CD4-positive, alpha-beta T cell treated with Interleukin-15 for 1 hour (primary cell): Measurements from ENCODE around the gene THSD7A.
"Not testable (repeated sequence)": the region's sequence is repeated elsewhere in the genome, so short reads cannot be mapped to it uniquely, and the experiment has no call there.

Experiments used
- DNase-seq: peaks from one replicate; pipeline ENCODE4 v3.0.0-alpha.2; 2020

Gene THSD7A

DNA sequence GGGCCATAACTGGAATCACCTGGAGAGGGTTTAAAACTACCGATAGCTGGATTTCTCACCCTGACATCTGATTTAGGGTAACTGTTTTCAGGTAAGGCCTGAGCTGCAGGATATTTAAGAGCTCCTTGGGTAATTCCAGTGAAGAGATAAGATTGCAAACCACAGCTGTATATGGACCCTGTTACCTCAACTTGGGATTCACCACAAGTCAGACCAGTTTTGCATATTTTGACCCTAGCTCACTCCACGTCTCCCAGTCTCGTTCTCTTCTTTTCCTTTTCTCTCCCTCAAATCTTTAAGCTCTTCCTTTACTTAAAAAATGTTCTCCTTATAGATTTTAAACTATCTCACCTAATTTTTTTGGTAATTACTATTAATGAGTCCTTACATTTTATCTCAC is 264.4 kb downstream of the THSD7A start:
- DNase-seq = no peak

DNA sequence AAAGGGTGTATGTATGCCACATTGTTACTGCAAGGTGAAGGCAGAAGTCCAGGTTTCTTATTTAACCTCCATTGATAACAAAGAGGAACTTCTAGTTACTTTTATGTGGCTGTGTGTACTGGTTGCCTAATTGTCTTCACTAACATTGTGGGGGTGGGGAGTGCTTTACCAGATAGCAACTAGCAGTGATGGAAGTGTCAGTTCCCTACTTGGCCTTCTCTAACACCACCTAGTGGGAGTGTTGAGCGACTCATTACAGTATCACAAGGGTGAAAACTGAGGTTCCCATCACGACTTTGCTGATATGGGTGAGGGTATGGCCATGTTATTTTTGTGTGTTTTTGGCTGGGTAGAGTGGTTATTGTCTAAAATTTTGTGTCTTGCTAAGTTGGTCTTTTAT is 274.4 kb downstream of the THSD7A start:
- no peak for DNase-seq

DNA sequence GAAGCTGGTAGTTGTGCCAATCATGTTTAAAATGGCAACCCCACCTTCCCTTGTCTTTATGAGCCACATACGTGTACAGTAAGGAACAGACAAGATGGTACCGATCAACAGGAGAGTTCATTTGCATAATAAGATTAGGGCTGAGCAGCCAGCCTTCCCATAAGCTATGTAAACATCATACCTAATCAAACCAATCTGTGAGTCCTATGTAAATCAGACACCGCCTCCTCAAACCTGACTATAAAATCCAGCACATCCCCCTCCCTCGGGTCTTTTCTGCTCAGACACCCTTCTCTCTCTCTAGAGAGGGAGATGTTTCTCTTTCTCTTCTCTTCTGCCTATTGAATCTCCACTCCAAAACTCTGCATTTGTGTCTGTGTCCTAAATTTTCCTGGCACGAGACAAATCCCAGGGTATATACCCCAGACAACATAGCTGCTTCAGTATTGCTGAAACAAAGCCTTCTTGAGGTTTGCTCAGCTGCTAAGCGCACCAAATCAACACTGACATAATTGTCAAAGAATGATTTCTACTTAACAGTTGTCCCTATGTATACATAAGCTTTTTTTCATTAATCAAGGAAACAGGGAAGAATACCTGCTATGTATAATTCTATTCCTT is 279.2 kb downstream of the THSD7A start:
- DNase-seq = no peak

DNA sequence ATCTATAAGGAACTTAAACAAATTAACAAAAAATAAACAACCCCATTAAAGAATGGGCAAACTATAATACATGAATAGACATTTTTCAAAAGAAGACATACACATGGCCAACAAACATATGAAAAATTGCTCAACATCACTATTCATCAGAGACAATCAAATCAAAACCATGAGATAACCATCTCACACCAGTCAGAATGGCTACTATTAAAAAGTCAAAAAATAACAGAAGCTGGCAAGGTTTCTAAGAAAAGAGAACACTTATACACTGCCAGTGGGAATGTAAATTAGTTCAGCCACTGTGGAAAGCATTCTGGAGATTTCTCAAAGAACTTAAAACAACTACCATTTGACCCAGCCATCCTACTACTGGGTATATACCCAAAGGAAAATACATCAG is 280.5 kb downstream of the THSD7A start:
- no peak for DNase-seq

DNA sequence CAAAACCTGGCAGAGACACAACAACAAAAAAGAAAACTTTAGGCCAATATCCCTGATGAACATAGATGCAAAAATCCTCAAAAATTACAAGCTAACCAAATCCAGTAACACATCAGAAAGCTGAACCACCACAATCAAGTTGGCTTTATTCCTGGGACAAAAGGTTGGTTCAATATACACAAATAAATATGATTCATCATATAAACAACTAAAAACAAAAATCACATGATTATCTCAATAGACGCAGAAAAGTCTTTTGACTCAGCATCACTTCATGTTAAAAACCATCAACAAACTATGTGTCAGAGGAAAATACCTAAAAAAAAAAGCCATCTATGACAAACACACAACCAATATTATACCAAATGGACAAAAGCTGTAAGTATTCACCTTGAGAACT is 283.5 kb downstream of the THSD7A start:
- DNase-seq = no peak

DNA sequence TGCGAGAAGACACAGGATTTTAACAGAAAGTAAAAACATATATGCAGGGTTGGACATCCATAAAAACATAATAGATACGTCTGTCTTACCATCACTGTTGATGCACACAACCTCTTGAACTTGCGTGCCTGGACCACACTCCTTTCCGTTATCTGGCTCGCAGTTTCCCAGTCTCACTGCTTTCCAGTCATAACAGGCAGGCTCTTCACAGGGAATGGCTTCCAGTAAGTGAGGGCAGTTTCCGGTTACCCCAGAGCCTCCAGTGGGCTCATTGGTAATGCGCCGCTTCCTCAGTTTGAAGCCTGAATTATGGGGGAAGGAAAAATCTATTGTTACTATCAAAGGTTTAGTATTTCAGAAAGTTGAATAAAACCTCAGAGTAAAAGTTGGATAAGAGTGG is 290.7 kb downstream of the THSD7A start:
- DNase-seq = no peak

DNA sequence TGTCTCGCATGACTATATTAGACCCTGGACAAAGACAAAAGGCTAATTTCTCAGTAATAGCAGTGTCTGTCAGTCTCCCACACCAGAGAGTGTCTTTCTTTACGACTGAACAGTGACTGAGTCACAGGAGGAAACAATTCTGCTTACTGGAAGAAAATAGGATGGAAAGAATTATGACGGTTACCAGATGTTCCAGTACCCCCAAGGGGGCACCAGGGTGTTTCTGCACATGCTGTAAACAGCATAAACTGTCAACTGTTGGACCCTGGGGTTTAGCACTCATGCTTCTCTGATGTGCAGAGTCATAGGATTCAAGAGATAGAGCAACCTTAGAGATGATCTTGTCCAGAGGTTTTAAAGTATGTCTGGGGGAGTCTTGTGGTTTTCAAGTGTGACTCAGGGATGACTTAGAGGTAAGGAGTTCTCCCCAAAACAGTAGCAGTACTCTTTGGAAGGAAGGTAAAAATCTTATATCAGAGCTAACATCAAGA is 291.7 kb downstream of the THSD7A start:
- DNase-seq = no peak

DNA sequence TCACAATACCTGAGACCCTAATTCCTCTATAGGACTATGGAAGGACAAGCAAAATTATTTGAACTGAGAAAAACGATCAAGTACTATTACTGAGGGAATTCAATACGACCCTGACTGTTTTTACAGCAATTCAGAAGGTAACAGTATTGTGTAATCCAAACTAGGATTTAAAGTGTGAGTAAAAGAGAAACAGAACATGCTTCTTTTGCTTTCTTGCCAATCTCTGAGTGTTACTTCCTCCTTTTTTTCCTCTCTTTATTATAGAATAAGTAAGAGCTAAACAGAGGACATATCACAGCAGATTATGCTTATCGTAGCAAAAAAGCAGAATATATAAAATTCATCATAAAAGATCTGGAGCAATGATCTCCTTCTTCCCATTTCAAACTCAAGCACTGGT is 292.1 kb downstream of the THSD7A start:
- DNase-seq = no peak

DNA sequence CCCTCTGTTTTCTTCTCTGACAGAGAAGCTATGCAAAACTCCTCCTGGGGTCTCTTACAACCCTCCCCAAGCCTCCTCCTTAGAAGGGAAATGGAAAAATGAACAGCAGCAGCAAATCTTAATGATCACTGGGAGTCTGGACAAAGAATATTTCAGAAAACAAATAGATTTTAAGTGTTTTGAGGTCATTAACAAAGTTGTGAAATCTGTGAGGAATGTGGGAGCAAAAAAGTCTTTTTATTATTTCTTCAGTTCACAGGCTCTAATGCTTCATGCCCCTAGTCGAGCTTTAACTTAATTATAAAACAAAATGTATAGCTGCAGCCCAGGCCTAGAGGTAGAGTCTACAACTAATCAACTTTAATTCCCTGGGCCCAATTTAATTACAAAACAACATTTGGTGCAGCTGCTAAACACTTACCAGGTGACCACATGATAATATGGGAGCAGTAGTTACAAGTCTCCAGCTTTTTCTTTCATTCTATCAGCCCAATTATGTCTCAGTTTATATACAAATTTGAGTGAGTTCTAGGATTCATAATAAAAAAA is 293.2 kb downstream of the THSD7A start:
- no peak for DNase-seq

DNA sequence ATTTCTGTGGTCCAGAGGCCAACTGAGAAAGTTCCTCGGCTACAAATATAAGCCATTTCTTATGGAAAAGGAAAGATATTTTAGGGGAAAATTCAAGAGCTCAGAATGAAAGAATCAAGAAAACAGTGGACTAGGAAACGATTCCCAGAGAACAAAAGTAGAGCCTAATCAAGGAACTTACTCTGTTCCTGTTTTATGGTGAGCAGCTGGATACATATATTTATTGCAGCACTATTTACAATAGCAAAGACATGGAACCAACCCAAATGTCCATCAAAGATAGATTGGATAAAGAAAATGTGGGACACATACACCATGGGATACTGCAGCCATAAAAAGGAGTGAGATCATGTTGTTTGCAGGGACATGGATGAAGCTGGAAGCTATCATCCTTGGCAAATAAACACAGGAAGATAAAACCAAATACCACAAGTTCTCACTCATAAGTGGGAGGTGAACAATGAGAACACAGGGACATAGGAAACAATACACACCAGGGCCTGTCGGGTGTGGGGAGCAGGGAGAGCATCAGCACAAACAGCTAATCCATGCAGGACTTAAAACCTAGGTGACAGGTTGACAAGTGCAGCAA is 298.7 kb downstream of the THSD7A start:
- no peak for DNase-seq

DNA sequence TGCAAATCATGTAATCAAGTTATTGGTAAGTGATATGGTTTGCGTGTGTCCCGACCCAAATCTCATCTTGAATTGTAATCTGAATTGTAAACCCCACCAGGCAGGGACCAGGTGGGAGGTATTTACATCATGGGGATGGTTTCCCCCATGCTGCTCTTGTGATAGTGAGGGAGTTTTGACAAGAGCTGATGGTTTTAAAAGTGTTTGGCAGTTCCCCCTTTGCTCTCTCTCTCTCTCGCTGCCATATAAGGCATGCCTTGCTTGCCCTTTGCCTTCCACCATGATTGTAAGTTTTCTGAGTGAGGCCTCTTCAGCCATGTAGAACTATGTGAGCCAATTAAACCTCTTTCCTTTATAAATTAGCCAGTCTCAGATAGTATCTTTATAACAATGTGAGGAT is 302.6 kb downstream of the THSD7A start:
- no peak for DNase-seq

DNA sequence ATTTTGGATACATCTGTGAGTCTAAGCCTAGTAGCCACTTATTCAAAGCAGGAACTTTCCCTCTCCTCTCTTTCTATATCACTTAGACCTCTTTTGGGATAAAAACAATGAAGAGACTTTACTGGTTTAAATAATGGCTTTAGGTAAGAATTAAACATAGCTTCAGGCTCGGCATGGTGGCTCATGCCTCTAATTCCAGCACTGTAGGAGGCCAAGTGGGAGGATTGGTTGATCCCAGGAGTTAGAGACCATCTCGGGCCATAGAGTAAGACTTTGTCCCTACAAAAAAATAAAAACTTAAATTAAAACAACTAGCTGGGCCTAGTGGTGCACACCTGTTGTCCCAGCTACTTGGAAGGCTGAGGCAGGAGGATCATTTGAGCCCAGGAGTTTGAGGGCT is 304.3 kb downstream of the THSD7A start:
- DNase-seq = no peak

DNA sequence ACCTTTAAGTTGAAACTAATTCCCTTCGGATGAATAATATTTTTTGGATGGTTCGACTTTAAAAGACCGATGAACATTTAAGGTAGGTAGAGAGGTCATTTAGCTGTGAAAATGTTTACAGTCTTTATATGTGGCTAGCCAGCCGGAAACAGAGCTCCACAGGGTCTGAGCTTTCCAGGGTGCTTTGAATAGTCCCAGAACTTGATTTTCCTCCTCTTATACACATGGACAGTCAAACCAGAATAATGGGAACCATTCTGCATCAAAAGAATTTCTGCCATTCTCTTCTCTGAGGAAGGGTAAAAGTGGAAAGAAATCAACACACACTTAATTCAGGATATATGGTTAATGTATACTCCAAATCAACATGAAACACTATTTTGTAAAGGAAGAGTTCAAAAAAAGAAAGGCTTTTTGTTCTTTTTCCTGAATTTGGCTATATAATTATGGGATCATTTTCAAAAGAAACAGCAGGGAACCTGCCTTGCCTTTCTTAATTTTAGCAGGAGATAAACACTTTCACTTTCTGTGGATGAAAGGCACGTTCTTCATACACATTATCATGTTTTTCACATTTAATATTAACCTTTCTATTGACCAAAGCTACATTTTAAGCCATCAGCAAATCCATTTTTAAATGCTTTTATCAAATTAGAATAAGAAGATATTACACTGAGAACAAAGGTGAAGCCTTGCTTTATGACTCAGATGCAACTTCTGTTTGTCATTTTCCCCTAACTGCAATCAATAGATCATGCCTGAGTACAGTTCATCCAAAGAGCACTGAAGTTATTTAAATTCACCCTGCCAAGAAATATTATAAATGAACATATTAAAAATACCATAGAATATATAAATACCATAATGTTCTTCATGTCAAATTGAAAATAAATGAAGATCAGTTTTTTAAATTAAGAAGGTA is 307.3 kb downstream of the THSD7A start:
- no peak for DNase-seq

DNA sequence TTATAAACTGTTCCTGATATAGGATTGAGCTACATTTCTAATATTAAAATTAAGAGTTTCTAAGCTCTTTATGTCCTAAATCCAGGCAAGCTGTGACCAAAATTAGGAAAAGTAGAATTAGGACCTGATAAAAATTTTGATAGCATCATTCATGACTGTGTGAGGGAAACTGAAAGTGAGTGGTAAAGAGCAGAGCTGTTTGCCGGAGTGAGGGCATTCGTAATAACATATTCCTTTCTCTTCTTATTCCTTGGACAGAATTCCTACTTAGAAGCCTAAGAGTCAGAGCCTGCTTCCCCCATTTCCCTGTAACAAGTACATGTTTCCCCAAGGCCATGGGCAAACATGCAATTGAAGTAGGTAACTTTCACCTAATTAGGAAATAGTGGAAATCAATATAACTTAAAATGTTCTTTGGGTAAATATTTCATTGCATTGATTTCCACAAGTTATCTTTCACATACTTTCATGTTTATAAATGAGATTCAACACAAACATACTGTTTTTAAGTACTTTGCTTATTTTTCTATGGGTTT is 310.0 kb downstream of the THSD7A start:
- not testable (repeated sequence) for DNase-seq

DNA sequence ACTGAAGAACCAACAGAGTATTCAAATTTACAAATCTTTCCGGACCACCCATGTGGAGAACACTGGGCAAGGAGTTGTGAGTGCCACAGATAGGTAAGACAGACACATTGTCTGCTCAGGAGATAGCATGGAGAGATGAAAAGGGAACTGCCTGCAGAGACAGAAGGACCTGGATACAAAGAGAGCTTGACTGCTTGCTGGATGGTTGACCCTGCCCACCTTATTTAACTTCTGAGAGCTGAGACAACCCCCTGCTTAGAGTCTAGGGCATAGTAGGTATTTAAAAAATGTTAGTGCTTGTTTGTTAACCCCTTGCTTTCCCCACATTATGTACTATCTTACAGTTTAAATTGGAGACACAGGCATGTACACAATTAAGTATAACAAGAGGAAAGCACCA is 314.1 kb downstream of the THSD7A start:
- DNase-seq = no peak

DNA sequence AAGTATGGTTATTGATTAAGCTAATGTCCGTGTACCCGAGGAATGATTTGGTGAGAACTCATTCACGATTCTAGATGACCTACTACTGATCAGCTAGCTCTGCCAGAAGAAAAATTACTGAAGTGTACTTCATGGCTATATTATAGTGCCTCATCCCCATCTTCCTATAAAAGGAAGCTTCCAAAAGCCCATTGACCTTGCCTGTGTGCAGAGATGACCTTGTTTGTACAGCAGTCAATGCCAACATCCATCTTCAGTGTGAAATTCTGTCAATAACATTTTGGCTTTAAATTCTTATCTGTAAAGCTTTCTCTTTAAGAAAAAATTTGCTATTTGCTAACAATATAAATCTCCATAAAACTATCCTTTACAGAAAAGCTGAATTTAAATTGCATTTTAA is 315.7 kb downstream of the THSD7A start:
- no peak for DNase-seq

DNA sequence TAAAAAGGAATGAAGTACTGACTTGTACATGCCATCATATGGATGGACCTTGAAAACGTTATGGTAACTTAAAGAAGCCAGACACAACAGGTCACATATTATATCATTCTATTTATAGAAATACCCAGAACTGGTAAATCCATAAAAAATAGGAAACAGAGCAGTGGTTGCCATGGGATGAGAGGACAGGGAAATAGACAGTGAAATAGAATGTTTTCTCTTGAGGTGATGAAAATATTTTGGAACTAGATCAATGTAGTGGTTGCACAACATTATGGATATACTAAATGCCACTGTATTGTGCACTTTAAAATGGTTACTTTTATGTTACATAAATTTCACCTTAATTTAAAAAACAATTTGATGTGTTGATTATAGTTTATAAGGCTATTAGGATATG is 318.5 kb downstream of the THSD7A start:
- DNase-seq = no peak

DNA sequence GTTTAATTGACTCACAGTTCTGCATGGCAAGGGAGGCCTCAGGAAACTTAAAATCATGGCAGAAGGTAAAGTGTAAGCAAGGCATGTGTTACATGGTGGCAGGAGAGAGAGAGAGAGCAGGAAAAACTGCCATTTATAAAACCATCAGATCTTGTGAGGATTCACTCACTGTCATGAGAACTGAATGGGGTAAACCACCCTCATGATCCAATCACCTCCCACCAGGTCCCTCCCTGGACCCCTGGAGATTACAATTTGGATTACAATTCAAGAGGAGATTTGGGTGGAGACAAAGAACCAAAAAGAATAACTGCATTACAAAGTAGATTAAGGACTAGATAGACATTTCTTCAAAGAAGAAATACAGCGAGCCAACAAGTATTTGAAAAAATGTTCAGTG is 324.1 kb downstream of the THSD7A start:
- no peak for DNase-seq

DNA sequence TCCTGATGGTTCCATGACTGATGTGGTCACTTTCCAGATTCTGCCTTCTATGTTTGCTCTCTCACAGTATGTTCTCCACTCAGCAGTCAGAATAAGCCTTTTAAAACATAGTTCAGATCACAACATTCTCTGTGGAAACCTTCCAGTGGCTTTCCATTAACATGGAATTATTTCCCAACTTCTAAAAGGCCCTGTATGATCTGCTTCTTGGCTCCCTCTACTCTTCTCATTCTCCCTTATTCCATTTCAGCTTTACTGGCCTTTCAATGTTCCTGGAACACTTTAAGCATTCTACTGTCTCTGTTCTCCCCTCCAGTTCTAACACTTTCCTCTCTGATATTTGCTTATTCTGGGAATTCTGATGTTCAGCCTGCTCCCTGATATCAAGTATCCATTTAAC is 325.6 kb downstream of the THSD7A start:
- no peak for DNase-seq

DNA sequence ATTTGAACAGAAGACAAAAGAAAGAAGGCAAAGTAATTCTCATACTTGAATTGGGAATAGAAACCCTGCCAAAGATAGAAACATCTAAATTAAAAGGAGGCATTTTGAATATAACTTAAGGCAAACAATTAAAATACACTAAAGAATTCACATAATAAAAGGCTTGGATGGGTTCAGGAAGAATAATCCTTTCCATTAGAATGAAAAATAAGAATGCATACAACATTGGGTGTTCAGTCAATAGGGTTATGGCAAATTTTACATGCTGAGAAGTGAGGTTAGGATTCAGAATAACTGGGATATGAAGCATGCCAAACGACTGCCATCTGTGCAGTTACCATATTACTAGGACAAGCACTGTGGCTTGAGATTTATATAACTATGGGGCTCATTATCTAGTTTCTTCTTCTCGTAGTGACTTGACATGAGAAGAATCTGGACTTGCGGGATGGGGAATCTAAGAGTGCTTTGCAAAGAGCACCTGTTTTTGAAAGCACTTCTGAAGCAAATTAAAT is 326.5 kb downstream of the THSD7A start:
- DNase-seq = no peak

DNA sequence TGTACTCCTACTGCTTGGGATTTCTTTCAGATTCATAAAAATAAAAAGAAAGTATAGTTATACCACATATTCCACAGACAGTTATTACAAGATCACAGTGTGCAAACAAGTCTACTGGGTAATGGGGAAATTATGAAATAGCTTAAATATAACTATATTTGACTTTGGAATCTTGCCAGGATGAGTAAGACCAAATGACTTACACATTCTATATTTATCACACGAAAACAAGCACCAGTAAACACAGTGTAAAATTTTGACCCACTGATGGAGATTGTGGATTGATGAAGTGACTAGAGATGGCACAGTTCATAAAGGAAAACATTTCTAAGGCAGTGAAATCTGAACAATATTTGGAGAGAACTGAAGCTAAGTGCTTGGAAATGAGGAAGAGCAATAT is 339.7 kb downstream of the THSD7A start:
- DNase-seq = no peak

DNA sequence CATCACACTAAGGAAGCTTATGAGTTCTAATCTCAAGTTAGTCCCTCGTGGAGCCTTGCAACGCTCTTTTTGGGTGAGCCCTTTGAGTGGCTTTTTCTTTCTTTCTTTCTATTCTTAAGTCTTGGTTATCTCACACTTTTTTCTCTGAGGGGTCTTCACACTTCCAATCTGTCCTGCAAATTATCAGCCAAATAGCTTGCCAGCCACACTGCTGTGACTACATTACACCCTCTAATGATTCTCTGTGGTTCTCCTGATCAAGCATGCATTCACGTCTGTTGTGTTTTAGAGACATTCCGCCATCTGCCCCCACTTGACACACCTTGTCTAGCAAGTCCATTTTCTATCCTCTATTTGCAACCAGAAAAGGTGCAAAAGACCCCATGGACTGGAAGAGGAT is 340.2 kb downstream of the THSD7A start:
- no peak for DNase-seq

DNA sequence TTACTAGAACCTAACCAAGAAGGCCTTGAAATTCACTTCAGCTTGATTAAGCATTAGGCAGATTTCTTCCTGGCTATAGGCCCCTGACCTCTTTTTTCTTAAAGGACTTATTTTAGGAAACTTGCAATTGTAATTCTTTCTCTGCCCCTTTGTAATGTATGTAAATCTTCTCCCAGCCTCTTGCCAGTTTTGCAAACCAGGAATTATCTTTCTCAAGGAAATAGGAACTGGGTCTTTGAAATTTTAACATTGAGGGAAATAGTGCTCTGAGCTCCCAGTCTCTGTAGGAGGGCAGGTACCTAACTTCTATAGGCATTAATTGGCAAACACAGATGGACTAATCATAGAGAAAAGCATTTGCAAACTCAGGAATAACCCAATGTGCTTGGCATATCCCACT is 342.7 kb downstream of the THSD7A start:
- no peak for DNase-seq
